Muscle layer of colon (tissue), 2 donors: ENCODE measurements around the gene CDK5RAP2.
"Not testable (repeated sequence)": the region's sequence is repeated elsewhere in the genome, so short reads cannot be mapped to it uniquely, and the experiment has no call there.

ENCODE experiments used
- H3K27ac ChIP-seq: one replicate; pipeline ENCODE4 v1.7.0; 2013; ENCODE audit warnings: low read depth, mild to moderate bottlenecking, low read length, moderate library complexity
- H3K27me3 ChIP-seq, 2 donors: one replicate each; pipeline ENCODE4 v1.7.0; 2013; ENCODE audit warnings: low read length in 2 of 2, mild to moderate bottlenecking in 2 of 2; ENCODE audit not compliant: insufficient read depth in 2 of 2, control insufficient read depth in 1 of 2
- H3K36me3 ChIP-seq: one replicate; pipeline ENCODE4 v1.7.0; 2013; ENCODE audit warnings: mild to moderate bottlenecking, low read length; ENCODE audit not compliant: insufficient read depth
- H3K4me1 ChIP-seq: one replicate; pipeline ENCODE4 v1.7.0; 2013; ENCODE audit warnings: mild to moderate bottlenecking, low read length; ENCODE audit not compliant: insufficient read depth
- H3K4me3 ChIP-seq, 2 donors: one replicate each; pipeline ENCODE4 v1.7.0; 2013; ENCODE audit warnings: low read length in 2 of 2, low read depth in 1 of 2, mild to moderate bottlenecking in 1 of 2, moderate library complexity in 1 of 2
- H3K9ac ChIP-seq: one replicate; pipeline ENCODE4 v1.7.0; 2013; ENCODE audit warnings: low read length
- H3K9me3 ChIP-seq: one replicate; pipeline ENCODE4 v1.7.0; 2013; ENCODE audit warnings: mild to moderate bottlenecking, low read length
- donor health status: abdominal sarcoma.
- donor health status: Adenocarcinoma of cecum.

CDK5RAP2 gene

GRCh38 chr9:120524863-120525262 is 55.1 kb downstream of the CDK5RAP2 start:
- H3K36me3 ChIP-seq, result peaks cover 70% of the 10 kb centered on the region
- H3K4me1 ChIP-seq, result no peaks in the 10 kb centered on the region
- no peak overlapping the region for H3K9ac ChIP-seq
- no peak overlapping the region for H3K27ac ChIP-seq
- no peaks in the 10 kb centered on the region for H3K27me3 ChIP-seq
- no peak overlapping the region for H3K4me3 ChIP-seq
- no peaks in the 10 kb centered on the region for H3K9me3 ChIP-seq

- Histone ChIP-seq H3K4me3 (no peak overlapping the region), H3K4me1 (no peaks in the 10 kb centered on the region), H3K9me3 (no peaks in the 10 kb centered on the region), H3K27me3 (no peaks in the 10 kb centered on the region), H3K36me3 (peaks cover 62% of the 10 kb centered on the region), H3K9ac (no peak overlapping the region), H3K27ac (no peak overlapping the region)
These were observed 55.9 kb downstream of the CDK5RAP2 start for GRCh38 chr9:120524038-120524437.

GRCh38 chr9:120522558-120522957 is 57.4 kb downstream of the CDK5RAP2 start:
- Histone ChIP-seq H3K27me3 (no peaks in the 10 kb centered on the region), H3K9me3 (no peaks in the 10 kb centered on the region), H3K36me3 (peaks cover 47% of the 10 kb centered on the region), H3K4me1 (no peaks in the 10 kb centered on the region), H3K9ac (no peak overlapping the region), H3K4me3 (no peak overlapping the region), H3K27ac (no peak overlapping the region)

GRCh38 chr9:120522032-120522431 is 57.9 kb downstream of the CDK5RAP2 start:
- no peaks in the 10 kb centered on the region for H3K4me1 ChIP-seq
- H3K27ac ChIP-seq, result no peak overlapping the region
- H3K9me3 ChIP-seq, result no peaks in the 10 kb centered on the region
- no peaks in the 10 kb centered on the region for H3K27me3 ChIP-seq
- no peak overlapping the region for H3K4me3 ChIP-seq
- peaks cover 43% of the 10 kb centered on the region for H3K36me3 ChIP-seq
- no peak overlapping the region for H3K9ac ChIP-seq

- H3K4me3 ChIP-seq, result no peak overlapping the region
- H3K9me3 ChIP-seq, result no peaks in the 10 kb centered on the region
- no peak overlapping the region for H3K27ac ChIP-seq
- no peaks in the 10 kb centered on the region for H3K4me1 ChIP-seq
- peaks cover 41% of the 10 kb centered on the region for H3K36me3 ChIP-seq
- H3K9ac ChIP-seq, result no peak overlapping the region
- H3K27me3 ChIP-seq, result no peaks in the 10 kb centered on the region
These were observed 58.9 kb downstream of the CDK5RAP2 start for GRCh38 chr9:120521101-120521500.

GRCh38 chr9:120515996-120516395 is 64.0 kb downstream of the CDK5RAP2 start:
- not testable (repeated sequence) for H3K9ac ChIP-seq, H3K4me1 ChIP-seq, H3K27me3 ChIP-seq, H3K9me3 ChIP-seq, H3K27ac ChIP-seq, H3K4me3 ChIP-seq
- peaks cover 28% of the 10 kb centered on the region for H3K36me3 ChIP-seq

- not testable (repeated sequence) for H3K4me1 ChIP-seq, H3K27me3 ChIP-seq, H3K9me3 ChIP-seq, H3K4me3 ChIP-seq, H3K27ac ChIP-seq, H3K9ac ChIP-seq
- peaks cover 32% of the 10 kb centered on the region for H3K36me3 ChIP-seq
These were observed 64.5 kb downstream of the CDK5RAP2 start for GRCh38 chr9:120515481-120515880.

- Histone ChIP-seq H3K9me3 (no peaks in the 10 kb centered on the region), H3K4me1 (no peaks in the 10 kb centered on the region), H3K27ac (no peak overlapping the region), H3K9ac (no peak overlapping the region), H3K36me3 (peaks cover 32% of the 10 kb centered on the region), H3K27me3 (no peaks in the 10 kb centered on the region), H3K4me3 (no peak overlapping the region)
These were observed 65.6 kb downstream of the CDK5RAP2 start for GRCh38 chr9:120514405-120514804.

GRCh38 chr9:120513825-120514396 is 66.1 kb downstream of the CDK5RAP2 start:
- Histone ChIP-seq H3K27ac (no peak overlapping the region), H3K27me3 (no peaks in the 10 kb centered on the region), H3K36me3 (peaks cover 36% of the 10 kb centered on the region), H3K4me3 (no peak overlapping the region), H3K9me3 (no peaks in the 10 kb centered on the region), H3K4me1 (no peaks in the 10 kb centered on the region), H3K9ac (no peak overlapping the region)

GRCh38 chr9:120510816-120511215 is 69.2 kb downstream of the CDK5RAP2 start:
- Histone ChIP-seq H3K9ac (no peak overlapping the region), H3K27me3 (no peaks in the 10 kb centered on the region), H3K27ac (no peak overlapping the region), H3K9me3 (no peaks in the 10 kb centered on the region), H3K4me1 (no peaks in the 10 kb centered on the region), H3K4me3 (no peak overlapping the region), H3K36me3 (peaks cover 31% of the 10 kb centered on the region)

- Histone ChIP-seq H3K9ac (no peak overlapping the region), H3K9me3 (no peaks in the 10 kb centered on the region), H3K4me3 (no peak overlapping the region), H3K27me3 (no peaks in the 10 kb centered on the region), H3K4me1 (no peaks in the 10 kb centered on the region), H3K27ac (no peak overlapping the region), H3K36me3 (peaks cover 19% of the 10 kb centered on the region)
These were observed 71.9 kb downstream of the CDK5RAP2 start for GRCh38 chr9:120507936-120508510.

- Histone ChIP-seq H3K27ac (no peak overlapping the region), H3K4me1 (no peaks in the 10 kb centered on the region), H3K4me3 (no peak overlapping the region), H3K27me3 (no peaks in the 10 kb centered on the region), H3K9ac (no peak overlapping the region), H3K9me3 (no peaks in the 10 kb centered on the region), H3K36me3 (peaks cover 15% of the 10 kb centered on the region)
These were observed 74.8 kb downstream of the CDK5RAP2 start for GRCh38 chr9:120505186-120505585.
